Hematopoietic multipotent progenitor cell (in vitro differentiated cells): ENCODE results near the gene IL24. TPM values are rescaled to one million over a fixed set of nuclear protein-coding genes. Genes with fewer than 3 reads are reported as not detected.

Source experiments
- DNase-seq, 3 donors: peaks; one replicate each; pipeline ENCODE4 v3.0.0-alpha.2; 2011 to 2015; ENCODE audit warnings: low read depth in 2 of 3, low spot score in 2 of 3
- total RNA-seq: library from RNA; depleted of rRNA; stranded (reverse); fragments of >200 nt; gene quantifications from one replicate; pipeline ENCODE4 v1.2.3, GENCODE V29; 2012

IL24 gene
- total RNA-seq, 1 donor, result not detected

GRCh38 chr1:206947255-206947654 lies 50.0 kb downstream of the IL24 start:
- DNase-seq, result no peak

- no peak for DNase-seq
These were observed 52.0 kb downstream of the IL24 start for GRCh38 chr1:206949208-206949607.

GRCh38 chr1:206949641-206950040 lies 52.4 kb downstream of the IL24 start:
- DNase-seq, result no peak

GRCh38 chr1:206951318-206952100 lies 54.3 kb downstream of the IL24 start:
- DNase-seq, result no peak

- peak in 2 of 3 donors; percentile 52 to 69 for DNase-seq
These were observed 54.9 kb downstream of the IL24 start for GRCh38 chr1:206952171-206952570.

GRCh38 chr1:206953126-206953525 lies 55.9 kb downstream of the IL24 start:
- no peak for DNase-seq

- DNase-seq, result no peak
These were observed 56.4 kb downstream of the IL24 start for GRCh38 chr1:206953626-206954025.

Other genes starting within 250 kb of the IL24 start
- 56.3 TPM for gene MAPKAPK2, start 212.5 kb upstream of the IL24 start, total RNA-seq
- not detected for gene IL19, start 126.7 kb upstream of the IL24 start, total RNA-seq
- gene IL10, start 124.9 kb upstream of the IL24 start, total RNA-seq, result under 0.01 TPM
- gene IL20, start 31.8 kb upstream of the IL24 start, total RNA-seq, result not detected
- 15.1 TPM for gene FCMR, start 24.5 kb downstream of the IL24 start, total RNA-seq
- gene PIGR, start 49.0 kb downstream of the IL24 start, total RNA-seq, result not detected
- gene FCAMR, start 73.0 kb downstream of the IL24 start, total RNA-seq, result not detected
- under 0.01 TPM for gene C1orf116, start 135.3 kb downstream of the IL24 start, total RNA-seq
- 8.6 TPM for gene YOD1, start 153.8 kb downstream of the IL24 start, total RNA-seq
- 9.4 TPM for gene PFKFB2, start 155.8 kb downstream of the IL24 start, total RNA-seq
- under 0.01 TPM for gene C4BPB, start 191.4 kb downstream of the IL24 start, total RNA-seq
- gene C4BPA, start 206.8 kb downstream of the IL24 start, total RNA-seq, result not detected